WTC11 (cell line): ENCODE data around the gene UTF1. TPM values are rescaled to one million over a fixed set of nuclear protein-coding genes. Genes with fewer than 3 reads are reported as not detected.

Experiments used
- ATAC-seq: fragments of 200-7000 bp; cut with Tn5 transposase; 2 replicates; pipeline ENCODE4 v1.10.0; 2021; ENCODE audit warnings: mild to moderate bottlenecking, moderate library complexity
- CTCF ChIA-PET: fragments of 300-600 bp; sonication (Branson Sonifier 250); formaldehyde crosslinking; loops from one replicate; lab custom pipeline; 2021; ENCODE audit warnings: antibody characterized with exemption; lab: Charles Lee
- POLR2A ChIA-PET: fragments of 350-600 bp; sonication (Branson Sonifier 250); formaldehyde crosslinking; loops from one replicate; lab custom pipeline; 2021; ENCODE audit warnings: antibody characterized with exemption; lab: Charles Lee
- DNase-seq: peaks from one replicate; pipeline ENCODE4 v3.0.0; 2021; ENCODE audit warnings: low spot score
- H3K27ac Mint-ChIP-seq: 2 replicates; pipeline ENCODE4 v1.8.0; 2021; ENCODE audit warnings: mixed read lengths
- H3K27me3 Mint-ChIP-seq: 2 replicates; pipeline ENCODE4 v1.8.0; 2021; ENCODE audit warnings: low read depth, mild to moderate bottlenecking, moderate library complexity, mixed read lengths
- H3K36me3 Mint-ChIP-seq: 2 replicates; pipeline ENCODE4 v1.8.0; 2021; ENCODE audit warnings: mixed read lengths
- H3K4me1 Mint-ChIP-seq: 2 replicates; pipeline ENCODE4 v1.8.0; 2022; ENCODE audit warnings: mixed read lengths
- H3K4me3 Mint-ChIP-seq: 2 replicates; pipeline ENCODE4 v1.8.0; 2021; ENCODE audit warnings: mild to moderate bottlenecking, moderate library complexity, mixed read lengths
- H3K9me3 Mint-ChIP-seq: 2 replicates; pipeline ENCODE4 v1.8.0; 2021; ENCODE audit warnings: mixed read lengths
- ARID4B ChIP-seq: sonication (generic); formaldehyde crosslinking; IDR thresholded peaks from 2 replicates; pipeline ENCODE4 v1.8.0; 2023; ENCODE audit warnings: missing genetic modification reagents, mild to moderate bottlenecking, borderline replicate concordance
- ATF3 ChIP-seq: sonication (generic); formaldehyde crosslinking; conservative IDR thresholded peaks from 2 replicates; pipeline ENCODE4 v1.8.1; 2022; ENCODE audit warnings: mild to moderate bottlenecking, missing genetic modification reagents
- CREM ChIP-seq: sonication (generic); formaldehyde crosslinking; IDR thresholded peaks from 2 replicates; pipeline ENCODE4 v1.8.1; 2022; ENCODE audit warnings: mild to moderate bottlenecking, missing genetic modification reagents, moderate library complexity
- E2F4 ChIP-seq: sonication (generic); formaldehyde crosslinking; IDR thresholded peaks from 2 replicates; pipeline ENCODE4 v1.8.1; 2022; ENCODE audit warnings: low read depth, mild to moderate bottlenecking, moderate library complexity, missing genetic modification reagents, borderline replicate concordance
- E2F5 ChIP-seq: sonication (generic); formaldehyde crosslinking; IDR thresholded peaks from 2 replicates; pipeline ENCODE4 v1.8.1; 2022; ENCODE audit warnings: mild to moderate bottlenecking, moderate library complexity, missing genetic modification reagents
- ELF4 ChIP-seq: sonication (generic); formaldehyde crosslinking; IDR thresholded peaks from 2 replicates; pipeline ENCODE4 v1.8.1; 2022; ENCODE audit warnings: low read depth, mild to moderate bottlenecking, moderate library complexity, missing genetic modification reagents
- FOXP1 ChIP-seq: sonication (generic); formaldehyde crosslinking; IDR thresholded peaks from 2 replicates; pipeline ENCODE4 v1.8.0; 2022; ENCODE audit warnings: missing genetic modification reagents, mild to moderate bottlenecking, moderate library complexity, borderline replicate concordance
- GABPB1 ChIP-seq: sonication (generic); formaldehyde crosslinking; IDR thresholded peaks from 2 replicates; pipeline ENCODE4 v1.8.1; 2023; ENCODE audit warnings: mild to moderate bottlenecking, missing genetic modification reagents
- JAZF1 ChIP-seq: fragments of 250-450 bp; sonication (Bioruptor Pico); IDR thresholded peaks from 2 replicates; pipeline ENCODE4 v1.9.0; 2021; ENCODE audit warnings: moderate library complexity, mild to moderate bottlenecking, inconsistent platforms
- ZNF396 ChIP-seq: fragments of 250-450 bp; sonication (Bioruptor Pico); IDR thresholded peaks from 2 replicates; pipeline ENCODE4 v1.8.0; 2021; ENCODE audit warnings: mild to moderate bottlenecking, moderate library complexity, borderline replicate concordance
- ZNF423 ChIP-seq: fragments of 250-450 bp; sonication (Bioruptor Pico); IDR thresholded peaks from 2 replicates; pipeline ENCODE4 v2.1.2; 2022; ENCODE audit warnings: mild to moderate bottlenecking, moderate library complexity
- total RNA-seq: library from RNA; stranded (reverse); gene quantifications from 3 replicates; pipeline ENCODE4 v1.2.3, GENCODE V29; 2021

UTF1 gene
- total RNA-seq, 1 experiment from 2014 or later: 196 TPM

- CTCF ChIA-PET: interaction anchor here (2.0 kb wide), 1 partner anchor 22 kb away, joined by 20 read pairs; no protein-coding TSS in a partner anchor
- TF ChIP-seq FOXP1 (CRISPR knock-in tag) (0 out of 2 replicates have a peak, but pooled peaks have one; percentile 0), E2F5 (CRISPR knock-in tag) (no peak), CREM (CRISPR knock-in tag) (no peak)
Observed at GRCh38 chr10:133268532-133268931, 38.5 kb downstream of the UTF1 start.

GRCh38 chr10:133269367-133269766, 39.4 kb downstream of the UTF1 start:
- Mint-ChIP-seq H3K4me3 (no peak overlapping the region), H3K36me3 (no peaks in the 10 kb centered on the region), H3K27me3 (no peaks in the 10 kb centered on the region), H3K9me3 (no peaks in the 10 kb centered on the region), H3K4me1 (no peaks in the 10 kb centered on the region), H3K27ac (no peak overlapping the region)
- TF ChIP-seq ZNF423 (CRISPR knock-in tag): no peak
- ATAC-seq (no peak), DNase-seq (no peak)
- CTCF ChIA-PET: interaction anchor here (0.9 kb wide), 1 partner anchor 23 kb away, joined by 6 read pairs; no protein-coding TSS in a partner anchor
- POLR2A ChIA-PET: interaction anchor here (0.5 kb wide), 1 partner anchor 303 kb away, joined by 6 read pairs; no protein-coding TSS in a partner anchor

More at GRCh38 chr10:133268532-133268931, 38.5 kb downstream of the UTF1 start:
- Mint-ChIP-seq H3K4me3 (no peak overlapping the region), H3K4me1 (no peaks in the 10 kb centered on the region), H3K9me3 (no peaks in the 10 kb centered on the region), H3K36me3 (no peaks in the 10 kb centered on the region), H3K27ac (no peak overlapping the region), H3K27me3 (peaks cover 6% of the 10 kb centered on the region; the same call in 1 of the 2 replicates)
- ATAC-seq: no peak
- POLR2A ChIA-PET: no interaction called here
- no peak for DNase-seq

- no peaks in the 10 kb centered on the region for H3K27me3 Mint-ChIP-seq
- H3K4me3 Mint-ChIP-seq: no peak overlapping the region
- no peaks in the 10 kb centered on the region for H3K36me3 Mint-ChIP-seq
- DNase-seq (no peak), ATAC-seq (no peak)
- POLR2A ChIA-PET: no interaction called here
- no peaks in the 10 kb centered on the region for H3K9me3 Mint-ChIP-seq
- H3K4me1 Mint-ChIP-seq: no peaks in the 10 kb centered on the region
- CTCF ChIA-PET: no interaction called here
- no peak for TF ChIP-seq JAZF1
- TF ChIP-seq ZNF396 (CRISPR knock-in tag): no peak
- no peak for TF ChIP-seq E2F5 (CRISPR knock-in tag)
- TF ChIP-seq E2F4 (CRISPR knock-in tag): no peak
- no peak for TF ChIP-seq ARID4B
- no peak for TF ChIP-seq GABPB1 (CRISPR knock-in tag)
- no peak for TF ChIP-seq ATF3
- TF ChIP-seq ELF4 (CRISPR knock-in tag): no peak
- H3K27ac Mint-ChIP-seq: no peak overlapping the region
Observed at GRCh38 chr10:133270204-133270603, 40.2 kb downstream of the UTF1 start.
